ENCODE results near the gene RCOR2.
"Not testable (repeated sequence)": the region's sequence is repeated elsewhere in the genome, so short reads cannot be mapped to it uniquely, and the experiment has no call there.

RCOR2 gene

DNA sequence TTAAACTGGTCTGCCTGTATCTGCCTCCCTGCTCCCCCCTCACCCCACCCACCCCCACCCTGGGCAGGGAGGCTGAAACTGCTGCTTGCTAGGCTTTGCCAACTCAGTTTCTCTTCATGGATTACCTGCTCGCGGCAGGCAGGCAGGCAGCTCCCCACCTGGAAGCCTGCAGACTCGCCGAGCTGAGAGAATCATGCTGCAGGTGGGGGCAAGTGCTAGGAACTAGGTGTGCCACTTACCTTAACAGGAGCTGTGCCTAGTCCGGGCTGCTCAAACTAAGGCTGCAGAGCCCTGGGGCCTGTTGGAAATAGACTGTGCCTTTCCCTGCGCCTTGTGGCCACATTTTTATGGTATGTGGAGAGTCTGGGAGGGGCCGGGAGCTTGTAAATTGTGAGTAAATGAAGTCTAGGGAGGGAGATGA, 47.8 kb downstream of the RCOR2 start:
- DNase-seq (ENCODE audit: low spot score): no peak
- TF ChIP-seq, protein P1, sequence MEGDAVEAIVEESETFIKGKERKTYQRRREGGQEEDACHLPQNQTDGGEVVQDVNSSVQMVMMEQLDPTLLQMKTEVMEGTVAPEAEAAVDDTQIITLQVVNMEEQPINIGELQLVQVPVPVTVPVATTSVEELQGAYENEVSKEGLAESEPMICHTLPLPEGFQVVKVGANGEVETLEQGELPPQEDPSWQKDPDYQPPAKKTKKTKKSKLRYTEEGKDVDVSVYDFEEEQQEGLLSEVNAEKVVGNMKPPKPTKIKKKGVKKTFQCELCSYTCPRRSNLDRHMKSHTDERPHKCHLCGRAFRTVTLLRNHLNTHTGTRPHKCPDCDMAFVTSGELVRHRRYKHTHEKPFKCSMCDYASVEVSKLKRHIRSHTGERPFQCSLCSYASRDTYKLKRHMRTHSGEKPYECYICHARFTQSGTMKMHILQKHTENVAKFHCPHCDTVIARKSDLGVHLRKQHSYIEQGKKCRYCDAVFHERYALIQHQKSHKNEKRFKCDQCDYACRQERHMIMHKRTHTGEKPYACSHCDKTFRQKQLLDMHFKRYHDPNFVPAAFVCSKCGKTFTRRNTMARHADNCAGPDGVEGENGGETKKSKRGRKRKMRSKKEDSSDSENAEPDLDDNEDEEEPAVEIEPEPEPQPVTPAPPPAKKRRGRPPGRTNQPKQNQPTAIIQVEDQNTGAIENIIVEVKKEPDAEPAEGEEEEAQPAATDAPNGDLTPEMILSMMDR (IDR thresholded peaks at IDR 0.05; ENCODE audit: borderline replicate concordance, control extremely low read depth, extremely low read depth, insufficient read depth, missing control alignments): no peak
- in situ Hi-C loops (cut with MboI; ENCODE audit: low sequenced_read_pairs, unreplicated experiment): no loop called here

DNA sequence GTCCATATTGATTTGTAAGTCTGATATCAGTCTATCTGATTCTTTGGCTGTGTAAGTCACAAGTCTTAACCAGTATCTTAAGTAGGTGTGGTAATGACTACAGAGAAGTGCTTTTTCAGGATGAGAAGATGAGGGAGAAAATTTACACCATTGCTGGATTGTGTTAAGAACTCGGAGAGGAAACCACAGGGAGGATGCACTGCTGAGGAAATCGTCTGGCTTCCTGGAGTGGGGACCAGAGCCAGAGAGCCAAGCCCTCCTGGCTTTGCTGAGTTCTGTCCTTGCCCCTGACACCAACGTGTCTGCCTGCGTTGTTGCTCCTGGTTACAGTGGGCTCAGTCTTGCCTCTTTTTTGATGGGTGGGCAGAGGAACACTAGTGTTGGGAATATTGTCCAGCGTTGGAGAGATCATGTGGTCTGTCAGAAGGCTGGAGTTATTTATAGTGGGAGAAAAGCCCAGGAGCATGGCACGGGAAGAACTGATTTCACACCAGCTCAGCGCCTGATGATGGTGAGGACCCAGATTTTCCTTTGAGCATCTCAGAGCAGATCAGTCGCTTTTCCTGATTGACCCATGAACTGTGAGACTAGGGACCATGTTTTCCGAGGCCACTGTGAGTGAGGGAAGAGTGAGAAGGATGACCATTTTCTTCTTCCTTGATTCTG, 48.4 kb downstream of the RCOR2 start:
- in situ Hi-C loops (cut with MboI; ENCODE audit: low sequenced_read_pairs, unreplicated experiment): no loop called here
- TF ChIP-seq, protein P1 (IDR thresholded peaks at IDR 0.05; ENCODE audit: borderline replicate concordance, control extremely low read depth, extremely low read depth, insufficient read depth, missing control alignments): no peak
- no peak for DNase-seq (ENCODE audit: low spot score)

DNA sequence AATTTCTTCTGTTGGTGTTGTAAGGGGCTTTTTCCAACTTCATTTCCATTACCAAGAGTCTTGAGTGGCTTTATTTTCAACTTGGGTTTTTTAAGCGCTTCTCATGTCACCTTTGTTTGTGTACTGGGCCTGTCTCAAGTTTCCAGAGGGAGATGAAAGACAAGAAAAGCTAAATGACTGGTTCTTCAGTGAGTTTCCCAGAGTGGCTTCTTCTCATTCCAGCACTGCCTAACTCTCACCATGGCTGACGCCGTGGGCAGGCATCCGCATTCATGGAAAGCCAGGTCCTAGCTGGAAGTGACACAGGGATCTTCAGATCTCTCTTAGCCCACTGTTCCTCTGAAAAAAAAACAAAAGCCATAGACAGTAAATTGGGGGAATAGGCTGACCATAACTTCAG, 49.5 kb downstream of the RCOR2 start:
- in situ Hi-C loops (cut with MboI; ENCODE audit: low sequenced_read_pairs, unreplicated experiment): no loop called here
- TF ChIP-seq, protein P1 (IDR thresholded peaks at IDR 0.05; ENCODE audit: borderline replicate concordance, control extremely low read depth, extremely low read depth, insufficient read depth, missing control alignments): no peak
- no peak for DNase-seq (ENCODE audit: low spot score)

DNA sequence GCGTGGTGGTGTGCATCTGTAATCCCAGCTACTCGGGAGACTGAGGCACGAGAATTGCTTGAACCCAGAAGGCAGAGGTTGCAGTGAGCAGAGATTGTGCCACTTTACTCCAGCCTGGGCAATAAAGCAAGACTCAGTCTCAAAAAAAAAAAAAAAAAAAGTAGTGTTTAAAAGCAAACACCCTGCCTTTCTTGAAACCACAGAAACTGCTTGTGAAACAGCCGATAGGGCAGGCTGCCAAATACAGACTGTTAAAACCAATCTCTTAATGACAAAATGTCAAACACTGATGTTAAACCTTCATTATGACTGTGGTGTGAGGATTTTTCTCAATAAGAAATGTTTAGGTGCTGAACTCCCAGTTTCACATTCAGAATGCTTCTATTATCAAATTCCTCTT, 50.8 kb downstream of the RCOR2 start:
- in situ Hi-C loops (cut with MboI; ENCODE audit: low sequenced_read_pairs, unreplicated experiment): no loop called here
- DNase-seq (ENCODE audit: low spot score): peak; percentile 85
- TF ChIP-seq, protein P1 (IDR thresholded peaks at IDR 0.05; ENCODE audit: borderline replicate concordance, control extremely low read depth, extremely low read depth, insufficient read depth, missing control alignments): no peak

DNA sequence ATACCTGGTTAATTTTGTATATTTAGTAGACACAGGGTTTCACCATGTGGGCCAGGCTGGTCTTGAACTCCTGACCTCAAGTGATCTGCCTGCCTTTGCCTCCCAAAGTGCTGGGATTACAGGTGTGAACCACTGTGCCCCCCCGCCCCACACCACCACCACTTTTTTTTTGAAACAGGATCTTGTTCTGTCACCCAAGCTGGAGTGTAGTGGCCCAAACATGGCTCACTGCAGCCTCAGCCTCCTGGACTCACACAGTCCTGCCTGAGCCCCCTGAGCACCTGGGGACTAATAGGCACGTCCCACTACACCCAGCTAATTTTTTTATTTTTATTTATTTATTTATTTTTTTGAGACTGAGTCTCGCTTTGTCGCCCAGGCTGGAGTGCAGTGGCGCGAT, 53.3 kb downstream of the RCOR2 start:
- in situ Hi-C loops (cut with MboI; ENCODE audit: low sequenced_read_pairs, unreplicated experiment); DNase-seq (ENCODE audit: low spot score): not testable (repeated sequence)

DNA sequence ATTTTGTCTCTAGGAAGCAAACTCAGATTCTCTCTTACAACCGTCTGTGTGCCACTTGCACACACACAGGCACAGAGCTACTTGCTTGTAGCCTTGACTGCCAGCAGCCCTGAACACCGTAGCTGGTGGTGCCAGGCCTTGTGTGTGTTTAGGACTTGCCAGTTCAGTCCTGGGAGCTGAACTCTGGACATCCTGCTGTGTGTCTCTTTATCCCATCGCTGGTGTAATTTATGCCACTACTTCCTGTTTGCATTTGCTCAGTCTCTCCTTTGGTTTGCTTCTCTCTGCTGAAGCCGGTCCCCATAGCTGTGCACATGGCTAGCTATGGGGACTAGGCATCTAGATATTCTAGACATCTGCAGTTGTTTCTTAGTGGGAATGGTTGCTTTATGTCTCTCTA, 54.0 kb downstream of the RCOR2 start:
- in situ Hi-C loops (cut with MboI; ENCODE audit: low sequenced_read_pairs, unreplicated experiment): no loop called here
- TF ChIP-seq, protein P1 (IDR thresholded peaks at IDR 0.05; ENCODE audit: borderline replicate concordance, control extremely low read depth, extremely low read depth, insufficient read depth, missing control alignments): no peak
- DNase-seq (ENCODE audit: low spot score): no peak
